Adrenal gland (tissue), 12 donors: Measurements from ENCODE around the gene GPR82. TPM values are rescaled to one million over a fixed set of nuclear protein-coding genes. Genes with fewer than 3 reads are reported as not detected.

ENCODE experiments used
- DNase-seq, 7 donors: peaks; one replicate each; pipeline ENCODE4 v3.0.0-alpha.2; 2019 to 2020
- H3K27ac ChIP-seq, 5 donors: fragments of 200-600 bp; sonication (generic) in 4 of 5; 1 replicate in 3 of 5; 2 replicates in 2 of 5; pipeline versions ENCODE4 v1.5.1 to v1.8.0; 2016 to 2020; ENCODE audit warnings: mild to moderate bottlenecking in 1 of 5
- H3K27me3 ChIP-seq: fragments of 200-600 bp; 2 replicates; pipeline ENCODE4 v1.8.0; 2021
- H3K36me3 ChIP-seq, 2 donors: fragments of 200-600 bp; replicated peaks in 1 of 2; 1 replicate in 1 of 2; 2 replicates in 1 of 2; pipeline versions ENCODE4 v1.5.1 to v1.8.0; 2018 to 2022
- H3K4me1 ChIP-seq, 2 donors: fragments of 200-600 bp; replicated peaks in 1 of 2; 1 replicate in 1 of 2; 2 replicates in 1 of 2; pipeline versions ENCODE4 v1.5.1 to v1.8.0; 2018 to 2021
- H3K4me3 ChIP-seq, 4 donors: fragments of 200-600 bp; sonication (generic) in 3 of 4; one replicate each; pipeline ENCODE4 v1.5.1; 2016 to 2018
- H3K9me3 ChIP-seq, 3 donors: fragments of 200-600 bp; sonication (generic) in 1 of 3; replicated peaks in 1 of 3; 1 replicate in 2 of 3; 2 replicates in 1 of 3; pipeline versions ENCODE4 v1.5.1 to v1.8.0; 2016 to 2021
- CTCF ChIP-seq, 6 experiments: fragments of 450-650 bp in 4 of 6; fragments of 200-600 bp in 2 of 6; sonication (generic) in 1 of 6; IDR thresholded peaks; 1 replicate in 5 of 6; 2 replicates in 1 of 6; pipeline versions ENCODE4 v1.5.1 to v1.8.0; 2016 to 2021; ENCODE audit warnings: antibody characterized with exemption in 6 of 6, mild to moderate bottlenecking in 2 of 6, moderate library complexity in 1 of 6
- POLR2A ChIP-seq, 2 donors: fragments of 450-650 bp; IDR thresholded peaks; one replicate each; pipeline ENCODE4 v1.6.1; 2017; ENCODE audit warnings: antibody characterized with exemption in 2 of 2, mild to moderate bottlenecking in 2 of 2, moderate library complexity in 1 of 2
- WGBS, 4 donors: extraction: QIAGEN DNeasy Blood & Tissue Kit in 2 of 4; methylation state at CpG; one replicate each; pipeline versions ENCODE4 v1.1.5 to v1.1.7; 2013 to 2017; 5-methylcytosine and 5-hydroxymethylcytosine counted together
- intact Hi-C, 2 donors: fragments of 100-400 bp; cut with DNase I; formaldehyde crosslinking; loops; one replicate each; pipeline versions ENCODE4 v1.14.1 to v1.15.0; 2022 to 2023
- polyA plus RNA-seq, 3 donors: library from polyadenylated mRNA; stranded (reverse); fragments of 200-250 nt in 2 of 3; fragments of 350-450 nt in 1 of 3; fragmentation: Illumina TruSeq in 1 of 3; extraction: RNeasy Lipid Tissue Mini Kit (QIAGEN cat#74804) in 1 of 3; gene quantifications; one replicate each; pipeline ENCODE4 v1.2.3, GENCODE V29; 2013 to 2014
- total RNA-seq, 9 donors: library from RNA; depleted of rRNA in 4 of 9; stranded (reverse); fragments of >200 nt in 4 of 9; fragments of 120-200 nt in 1 of 9; fragmentation: NEBNext Ultra II Directional in 1 of 9; extraction: Animal tissue kit (Norgen Biotek cat#: 25700) in 1 of 9; gene quantifications; one replicate each; pipeline versions ENCODE4 v1.1.0 to v1.2.4, GENCODE V29; 2013 to 2023
- donor health status: healthy with polysubstance abuse.
- donor health status: Bipolar disorder and iron deficiency.
- donor health status: DM: yes; HTN: yes; CAD: no.
- donor health status: DM: no; HTN: no; CAD: no.
- donor health status: DM: no; HTN: no; CAD: no.
- donor health status: DM: yes; HTN: yes; CAD: no.

The GPR82 gene
- total and polyA plus RNA-seq, 12 donors, result 0.16 to 3.4 (median 0.74) TPM; not detected in 1

GRCh38 chrX:41684940-41685339 lies 39.0 kb upstream of the GPR82 start:
- no peak for TF ChIP-seq POLR2A (IDR thresholded peaks at IDR 0.05)
- TF ChIP-seq CTCF (IDR thresholded peaks at IDR 0.05), result no peak
- H3K27me3 ChIP-seq, result no peaks in the 10 kb centered on the region
- WGBS, 4 donors, result 82 to 89% (median 86%) methylated on average over 2 of the region's 2 CpGs
- no peaks in the 10 kb centered on the region for H3K9me3 ChIP-seq
- no peak for DNase-seq
- H3K4me3 ChIP-seq, result no peak overlapping the region
- H3K4me1 ChIP-seq, result peaks cover 0 to 6% of the 10 kb centered on the region in 2 donors
- intact Hi-C loops, result no loop called here
- no peak overlapping the region for H3K27ac ChIP-seq
- no peaks in the 10 kb centered on the region for H3K36me3 ChIP-seq

- H3K36me3 ChIP-seq, result no peaks in the 10 kb centered on the region
- H3K9me3 ChIP-seq, result no peaks in the 10 kb centered on the region
- H3K27me3 ChIP-seq, result no peaks in the 10 kb centered on the region
- no peak overlapping the region for H3K4me3 ChIP-seq
- intact Hi-C loops, result no loop called here
- WGBS, 4 donors, result 54 to 87% (median 84%) methylated on average over 4 of the region's 4 CpGs
- no peak for DNase-seq
- TF ChIP-seq CTCF (IDR thresholded peaks at IDR 0.05), result no peak
- no peak for TF ChIP-seq POLR2A (IDR thresholded peaks at IDR 0.05)
- H3K27ac ChIP-seq, result no peak overlapping the region
- peaks cover 0 to 6% of the 10 kb centered on the region in 2 donors for H3K4me1 ChIP-seq
Observed at GRCh38 chrX:41686788-41687187, 37.2 kb upstream of the GPR82 start.

GRCh38 chrX:41688156-41688555 lies 35.8 kb upstream of the GPR82 start:
- Histone ChIP-seq H3K4me3 (peak overlapping the region in 1 of 4 donors; percentile 7), H3K9me3 (no peaks in the 10 kb centered on the region), H3K27ac (no peak overlapping the region), H3K4me1 (peaks cover 0 to 10% of the 10 kb centered on the region in 2 donors), H3K36me3 (no peaks in the 10 kb centered on the region), H3K27me3 (no peaks in the 10 kb centered on the region)
- TF ChIP-seq POLR2A (IDR thresholded peaks at IDR 0.05) (no peak), CTCF (IDR thresholded peaks at IDR 0.05) (no peak)
- intact Hi-C loops, result no loop called here
- DNase-seq, result no peak
- 62 to 72% (median 67%) methylated on average over 2 of the region's 2 CpGs for WGBS, 4 donors

- Histone ChIP-seq H3K27me3 (no peaks in the 10 kb centered on the region), H3K9me3 (no peaks in the 10 kb centered on the region), H3K4me1 (peaks cover 0 to 10% of the 10 kb centered on the region in 2 donors), H3K36me3 (no peaks in the 10 kb centered on the region), H3K4me3 (peak within 1 kb of the TSS in 1 of 4 donors; percentile 25), H3K27ac (peak within 1 kb of the TSS in 1 of 5 donors; percentile 40)
- 55 to 63% (median 59%) methylated on average over 6 to 8 of the region's 8 CpGs for WGBS, 4 donors
- intact Hi-C loops, result no loop called here
- peak in 1 of 7 donors; percentile 5 for DNase-seq
- TF ChIP-seq CTCF (IDR thresholded peaks at IDR 0.05) (no peak), POLR2A (IDR thresholded peaks at IDR 0.05) (no peak)
Observed at GRCh38 chrX:41688835-41689234, 35.1 kb upstream of the GPR82 start, which contains the start of gene GPR34. Gene GPR34, plus strand, starts transcription at chrX:41688973. Its CDS starts 6,661 bp downstream, at chrX:41695634.
